ENCODE measurements around the gene CERK.

The CERK gene

DNA sequence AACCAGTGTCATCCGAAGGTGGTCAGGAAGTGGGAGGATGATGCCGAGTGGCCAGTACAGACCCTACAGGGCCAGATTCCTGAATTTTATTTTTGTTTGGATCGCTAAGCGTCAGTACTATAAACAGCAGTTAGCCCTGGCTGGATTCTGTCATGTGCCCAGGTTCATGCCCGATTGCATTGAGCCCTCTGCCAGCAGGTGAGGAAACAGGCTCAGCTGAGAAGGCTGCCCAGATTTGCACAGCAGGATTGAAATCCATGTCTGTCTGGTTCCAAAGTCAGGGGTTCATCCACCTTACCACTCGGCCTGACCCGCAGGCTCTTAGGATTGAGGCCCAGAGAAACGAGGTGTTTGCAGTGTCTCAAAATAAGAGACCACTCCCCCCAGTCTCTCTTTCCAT, 15.3 kb upstream of the CERK start:
- ChIA-PET CTCF (no interaction called here), POLR2A (no interaction called here)
- TF ChIP-seq, protein P1, sequence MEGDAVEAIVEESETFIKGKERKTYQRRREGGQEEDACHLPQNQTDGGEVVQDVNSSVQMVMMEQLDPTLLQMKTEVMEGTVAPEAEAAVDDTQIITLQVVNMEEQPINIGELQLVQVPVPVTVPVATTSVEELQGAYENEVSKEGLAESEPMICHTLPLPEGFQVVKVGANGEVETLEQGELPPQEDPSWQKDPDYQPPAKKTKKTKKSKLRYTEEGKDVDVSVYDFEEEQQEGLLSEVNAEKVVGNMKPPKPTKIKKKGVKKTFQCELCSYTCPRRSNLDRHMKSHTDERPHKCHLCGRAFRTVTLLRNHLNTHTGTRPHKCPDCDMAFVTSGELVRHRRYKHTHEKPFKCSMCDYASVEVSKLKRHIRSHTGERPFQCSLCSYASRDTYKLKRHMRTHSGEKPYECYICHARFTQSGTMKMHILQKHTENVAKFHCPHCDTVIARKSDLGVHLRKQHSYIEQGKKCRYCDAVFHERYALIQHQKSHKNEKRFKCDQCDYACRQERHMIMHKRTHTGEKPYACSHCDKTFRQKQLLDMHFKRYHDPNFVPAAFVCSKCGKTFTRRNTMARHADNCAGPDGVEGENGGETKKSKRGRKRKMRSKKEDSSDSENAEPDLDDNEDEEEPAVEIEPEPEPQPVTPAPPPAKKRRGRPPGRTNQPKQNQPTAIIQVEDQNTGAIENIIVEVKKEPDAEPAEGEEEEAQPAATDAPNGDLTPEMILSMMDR (IDR thresholded peaks at IDR 0.05; ENCODE audit: control extremely low read depth, extremely low read depth, low read depth, missing control alignments), result no peak

DNA sequence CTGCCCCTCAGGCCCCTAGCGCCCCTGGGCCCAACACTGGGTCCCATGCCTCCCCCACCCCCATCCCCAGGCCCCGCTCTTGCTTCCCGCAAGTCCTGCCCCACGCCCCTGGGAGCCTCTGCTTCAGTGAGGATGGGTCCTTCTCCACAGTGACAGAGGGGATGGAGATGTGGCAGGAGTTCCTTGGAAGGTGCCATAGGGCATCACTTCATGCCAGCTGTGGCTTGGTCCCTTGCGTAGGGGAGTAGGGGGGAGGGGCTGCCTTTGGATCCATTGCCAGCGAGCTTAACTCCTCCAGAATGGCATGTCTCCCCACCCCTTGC, 14.9 kb upstream of the CERK start:
- TF ChIP-seq, protein P1 (IDR thresholded peaks at IDR 0.05; ENCODE audit: control extremely low read depth, extremely low read depth, low read depth, missing control alignments), result no peak
- no peak for DNase-seq (ENCODE audit: extremely low spot score)
- CTCF ChIA-PET, result interaction anchor here (1.2 kb wide), 1 partner anchor 26 kb away, joined by 3 read pairs; no protein-coding TSS in a partner anchor
- POLR2A ChIA-PET, result no interaction called here

More for the DNA sequence above, 15.3 kb upstream of the CERK start:
- DNase-seq (ENCODE audit: extremely low spot score), result no peak

GRCh38 chr22:46752286-46752987, 14.4 kb upstream of the CERK start:
- ChIA-PET CTCF (interaction anchor here (1.2 kb wide), 1 partner anchor 26 kb away, joined by 3 read pairs; no protein-coding TSS in a partner anchor), POLR2A (interaction anchor here (1.2 kb wide), 1 partner anchor 8 kb away, joined by 3 read pairs; no protein-coding TSS in a partner anchor)
- no peak for DNase-seq (ENCODE audit: extremely low spot score)
- TF ChIP-seq, protein P1 (IDR thresholded peaks at IDR 0.05; ENCODE audit: control extremely low read depth, extremely low read depth, low read depth, missing control alignments), result no peak

DNA sequence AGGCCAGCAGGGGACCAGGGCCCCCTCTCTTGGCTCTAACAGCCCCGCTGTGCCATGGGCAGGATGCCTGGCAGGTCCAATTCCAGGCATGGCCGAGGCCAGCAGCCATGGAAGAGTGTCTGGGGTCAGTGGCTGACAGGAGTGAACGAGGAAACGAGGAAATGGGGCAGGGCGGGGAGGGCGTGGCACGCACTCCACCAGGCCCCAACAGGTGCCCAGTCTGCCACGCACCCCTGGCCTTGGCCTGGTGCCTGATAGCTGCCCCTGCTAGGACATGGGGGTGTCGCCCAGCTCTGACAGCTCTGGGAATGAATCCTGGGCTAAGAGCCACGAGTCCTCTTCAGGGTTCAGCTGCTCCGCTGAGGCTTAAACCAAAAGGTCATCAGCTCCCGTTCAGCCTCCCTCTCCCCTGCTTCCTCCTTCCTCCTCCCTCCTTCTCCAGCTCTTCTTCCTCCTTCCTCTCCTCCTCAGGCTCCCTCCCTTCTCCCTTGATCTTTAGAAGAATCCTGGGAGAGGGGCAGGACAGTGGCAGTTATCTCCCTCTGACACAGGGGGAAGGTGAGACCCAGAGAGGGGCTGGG, 12.9 kb upstream of the CERK start:
- POLR2A ChIA-PET, result interaction anchor here (1.2 to 2.2 kb wide), 2 partner anchors 10 to 11 kb away, joined by 3 to 10 read pairs; partner anchors contain the start of gene TBC1D22A
- DNase-seq (ENCODE audit: extremely low spot score), result no peak
- CTCF ChIA-PET, result interaction anchor here (1.3 to 4.1 kb wide), 4 partner anchors 8 to 187 kb away, joined by 3 to 28 read pairs (median 6); no protein-coding TSS in a partner anchor
- TF ChIP-seq, protein P1 (IDR thresholded peaks at IDR 0.05; ENCODE audit: control extremely low read depth, extremely low read depth, low read depth, missing control alignments), result no peak

DNA sequence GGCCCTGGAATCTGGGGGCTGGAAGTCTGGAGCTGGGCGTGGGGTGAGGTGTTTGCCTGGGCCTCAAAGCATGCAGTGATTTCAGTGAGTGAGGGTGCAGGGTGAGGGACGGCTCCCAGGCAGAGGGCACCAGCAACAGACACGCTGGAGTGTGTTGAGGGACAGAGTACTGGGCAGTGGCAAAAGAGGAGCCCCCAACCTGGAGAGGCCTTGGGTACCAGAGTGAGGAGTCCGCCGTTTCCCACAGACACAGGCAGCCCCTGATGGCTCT, 12.4 kb upstream of the CERK start:
- ChIA-PET CTCF (interaction anchor here (1.3 to 4.1 kb wide), 4 partner anchors 8 to 187 kb away, joined by 3 to 28 read pairs (median 6); no protein-coding TSS in a partner anchor), POLR2A (interaction anchor here (2.2 kb wide), 1 partner anchor 12 kb away, joined by 10 read pairs; the partner anchor contains the start of gene TBC1D22A)
- TF ChIP-seq, protein P1 (IDR thresholded peaks at IDR 0.05; ENCODE audit: control extremely low read depth, extremely low read depth, low read depth, missing control alignments), result no peak
- no peak for DNase-seq (ENCODE audit: extremely low spot score)

DNA sequence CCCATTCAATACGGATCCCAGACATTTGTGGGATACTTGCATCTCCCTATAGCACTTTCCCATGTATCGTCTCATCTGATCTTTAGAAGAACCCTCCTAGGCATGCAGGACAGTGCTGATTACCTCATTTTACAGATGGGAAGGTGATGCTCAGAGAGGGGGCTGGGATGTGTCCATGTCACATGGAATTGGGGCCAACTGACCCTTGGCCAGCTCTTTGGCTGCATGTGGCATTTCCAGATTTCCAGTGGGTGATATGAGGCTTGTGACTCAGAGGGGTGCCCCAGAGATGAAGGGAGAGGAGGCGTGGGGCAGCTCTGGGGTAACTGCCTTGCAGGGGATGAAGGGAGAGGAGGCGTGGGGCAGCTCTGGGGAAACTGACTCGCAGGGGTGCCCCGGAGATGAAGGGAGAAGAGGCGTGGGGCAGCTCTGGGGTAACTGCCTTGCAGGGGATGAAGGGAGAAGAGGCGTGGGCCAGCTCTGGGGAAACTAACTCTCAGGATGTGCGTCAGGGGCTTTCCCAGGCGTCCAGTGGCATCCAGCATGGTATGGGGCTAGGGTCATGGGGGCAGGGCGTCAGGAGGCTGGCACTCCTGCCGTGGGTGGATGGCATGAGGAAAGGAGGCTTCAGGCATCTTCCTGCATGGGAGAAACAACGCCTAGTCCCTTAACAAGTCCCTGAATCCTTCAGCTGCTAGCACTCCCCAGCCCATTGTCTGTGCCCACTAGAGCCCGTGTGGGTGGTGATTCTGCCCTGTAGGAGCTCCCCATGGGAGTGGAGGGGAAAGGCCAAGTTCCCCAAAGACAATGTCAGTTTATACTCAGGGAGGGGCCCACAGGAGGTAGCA, 11.9 kb upstream of the CERK start:
- no peak for DNase-seq (ENCODE audit: extremely low spot score)
- ChIA-PET CTCF (interaction anchor here (1.1 to 4.1 kb wide), 6 partner anchors 9 to 186 kb away, joined by 3 to 28 read pairs (median 4); no protein-coding TSS in a partner anchor), POLR2A (interaction anchor here (2.2 kb wide), 1 partner anchor 12 kb away, joined by 10 read pairs; the partner anchor contains the start of gene TBC1D22A)
- TF ChIP-seq, protein P1 (IDR thresholded peaks at IDR 0.05; ENCODE audit: control extremely low read depth, extremely low read depth, low read depth, missing control alignments), result no peak
